ENCODE data around the gene VAV3. TPM values are rescaled to one million over a fixed set of nuclear protein-coding genes. Genes with fewer than 3 reads are reported as not detected.

The VAV3 gene
- total and polyA plus RNA-seq, 12 donors, result 1.1 to 8.5 (median 4.1) TPM

- H3K4me1 ChIP-seq (replicated peaks in 1 of 2), result no peaks in the 10 kb centered on the region
- intact Hi-C loops (cut with DNase I), result no loop called here
Measured at GRCh38 chr1:107926436-107927080, 38.4 kb downstream of the VAV3 start.

GRCh38 chr1:107925565-107925964 lies 39.4 kb downstream of the VAV3 start:
- no peaks in the 10 kb centered on the region for H3K27me3 ChIP-seq
- H3K27ac ChIP-seq, result no peak overlapping the region
- TF ChIP-seq POLR2A (IDR thresholded peaks at IDR 0.05), result no peak
- TF ChIP-seq CTCF (IDR thresholded peaks at IDR 0.05), result no peak
- 40 to 81% (median 78%) methylated on average over 1 of the region's 1 CpG for WGBS, 4 donors
- no peaks in the 10 kb centered on the region for H3K4me1 ChIP-seq (replicated peaks in 1 of 2)
- DNase-seq, result no peak
- no peaks in the 10 kb centered on the region for H3K36me3 ChIP-seq (replicated peaks in 1 of 2)
- no peak overlapping the region for H3K4me3 ChIP-seq
- intact Hi-C loops (cut with DNase I), result no loop called here
- H3K9me3 ChIP-seq (replicated peaks in 1 of 3), result no peaks in the 10 kb centered on the region

More at GRCh38 chr1:107926436-107927080, 38.4 kb downstream of the VAV3 start:
- 90 to 97% (median 93%) methylated on average over 3 of the region's 3 CpGs for WGBS, 4 donors
- H3K4me3 ChIP-seq, result no peak overlapping the region
- no peak for DNase-seq
- H3K27me3 ChIP-seq, result no peaks in the 10 kb centered on the region
- no peaks in the 10 kb centered on the region for H3K36me3 ChIP-seq (replicated peaks in 1 of 2)
- TF ChIP-seq POLR2A (IDR thresholded peaks at IDR 0.05) (no peak), CTCF (IDR thresholded peaks at IDR 0.05) (no peak)
- H3K9me3 ChIP-seq (replicated peaks in 1 of 3), result no peaks in the 10 kb centered on the region
- no peak overlapping the region for H3K27ac ChIP-seq

GRCh38 chr1:107920999-107921398 lies 44.0 kb downstream of the VAV3 start:
- TF ChIP-seq POLR2A (IDR thresholded peaks at IDR 0.05), result no peak
- no peak for TF ChIP-seq CTCF (IDR thresholded peaks at IDR 0.05)
- Histone ChIP-seq H3K27ac (peak overlapping the region in 1 of 5 donors; percentile 13), H3K9me3 (replicated peaks in 1 of 3) (no peaks in the 10 kb centered on the region), H3K36me3 (replicated peaks in 1 of 2) (no peaks in the 10 kb centered on the region), H3K4me1 (replicated peaks in 1 of 2) (no peaks in the 10 kb centered on the region), H3K27me3 (no peaks in the 10 kb centered on the region), H3K4me3 (no peak overlapping the region)
- intact Hi-C loops (cut with DNase I), result no loop called here
- 75 to 88% (median 81%) methylated on average over 6 of the region's 6 CpGs for WGBS, 4 donors
- no peak for DNase-seq

GRCh38 chr1:107920561-107920960 lies 44.4 kb downstream of the VAV3 start:
- Histone ChIP-seq H3K27me3 (no peaks in the 10 kb centered on the region), H3K27ac (no peak overlapping the region), H3K36me3 (replicated peaks in 1 of 2) (no peaks in the 10 kb centered on the region), H3K4me1 (replicated peaks in 1 of 2) (no peaks in the 10 kb centered on the region), H3K9me3 (replicated peaks in 1 of 3) (no peaks in the 10 kb centered on the region), H3K4me3 (no peak overlapping the region)
- intact Hi-C loops (cut with DNase I), result no loop called here
- no peak for DNase-seq
- TF ChIP-seq CTCF (IDR thresholded peaks at IDR 0.05) (no peak), POLR2A (IDR thresholded peaks at IDR 0.05) (no peak)
- 68 to 76% (median 74%) methylated on average over 1 of the region's 1 CpG for WGBS, 4 donors

Measured in adrenal gland (tissue), 12 donors.